ENCODE measurements around the gene BRCA1. TPM values are rescaled to one million over a fixed set of nuclear protein-coding genes. Genes with fewer than 3 reads are reported as not detected.
"Not testable (repeated sequence)": the region's sequence is repeated elsewhere in the genome, so short reads cannot be mapped to it uniquely, and the experiment has no call there.

BRCA1 gene
- total RNA-seq, 2 experiments from 2014 or later, result 1.2 to 1.3 TPM

- no peak overlapping the region for H3K27ac Mint-ChIP-seq
- no peaks in the 10 kb centered on the region for H3K36me3 Mint-ChIP-seq (ENCODE audit: low read depth)
- no peaks in the 10 kb centered on the region for H3K9me3 Mint-ChIP-seq
- POLR2A ChIA-PET, result no interaction called here
- H3K4me1 Mint-ChIP-seq (ENCODE audit: low read depth), result no peaks in the 10 kb centered on the region
- Histone ChIP-seq H3K4me1 (ENCODE audit: insufficient read depth, low read length) (no peaks in the 10 kb centered on the region), H3K4me3 (ENCODE audit: low read length) (no peak overlapping the region), H3K27me3 (ENCODE audit: control insufficient read depth in 1 of 2, insufficient read depth in 2 of 2, low read length in 2 of 2) (no peaks in the 10 kb centered on the region), H3K9me3 (ENCODE audit: control insufficient read depth in 1 of 2, insufficient read depth in 1 of 2, low read length in 2 of 2) (no peaks in the 10 kb centered on the region), H3K36me3 (ENCODE audit: insufficient read depth, low read length) (no peaks in the 10 kb centered on the region), H3K27ac (ENCODE audit: low read depth in 1 of 2, low read length in 2 of 2) (no peak overlapping the region)
- intact Hi-C loops (cut with DNase I, micrococcal nuclease), result no loop called here
- no peaks in the 10 kb centered on the region for H3K27me3 Mint-ChIP-seq
- TF ChIP-seq, protein P1, sequence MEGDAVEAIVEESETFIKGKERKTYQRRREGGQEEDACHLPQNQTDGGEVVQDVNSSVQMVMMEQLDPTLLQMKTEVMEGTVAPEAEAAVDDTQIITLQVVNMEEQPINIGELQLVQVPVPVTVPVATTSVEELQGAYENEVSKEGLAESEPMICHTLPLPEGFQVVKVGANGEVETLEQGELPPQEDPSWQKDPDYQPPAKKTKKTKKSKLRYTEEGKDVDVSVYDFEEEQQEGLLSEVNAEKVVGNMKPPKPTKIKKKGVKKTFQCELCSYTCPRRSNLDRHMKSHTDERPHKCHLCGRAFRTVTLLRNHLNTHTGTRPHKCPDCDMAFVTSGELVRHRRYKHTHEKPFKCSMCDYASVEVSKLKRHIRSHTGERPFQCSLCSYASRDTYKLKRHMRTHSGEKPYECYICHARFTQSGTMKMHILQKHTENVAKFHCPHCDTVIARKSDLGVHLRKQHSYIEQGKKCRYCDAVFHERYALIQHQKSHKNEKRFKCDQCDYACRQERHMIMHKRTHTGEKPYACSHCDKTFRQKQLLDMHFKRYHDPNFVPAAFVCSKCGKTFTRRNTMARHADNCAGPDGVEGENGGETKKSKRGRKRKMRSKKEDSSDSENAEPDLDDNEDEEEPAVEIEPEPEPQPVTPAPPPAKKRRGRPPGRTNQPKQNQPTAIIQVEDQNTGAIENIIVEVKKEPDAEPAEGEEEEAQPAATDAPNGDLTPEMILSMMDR (IDR thresholded peaks at IDR 0.05), result no peak
- no peak for DNase-seq
- H3K4me3 Mint-ChIP-seq, result no peak overlapping the region
- ATAC-seq (ENCODE audit: poor library complexity), result no peak
- CTCF ChIA-PET, result no interaction called here
Measured at GRCh38 chr17:43104665-43105064, 20.5 kb downstream of the BRCA1 start.

DNA sequence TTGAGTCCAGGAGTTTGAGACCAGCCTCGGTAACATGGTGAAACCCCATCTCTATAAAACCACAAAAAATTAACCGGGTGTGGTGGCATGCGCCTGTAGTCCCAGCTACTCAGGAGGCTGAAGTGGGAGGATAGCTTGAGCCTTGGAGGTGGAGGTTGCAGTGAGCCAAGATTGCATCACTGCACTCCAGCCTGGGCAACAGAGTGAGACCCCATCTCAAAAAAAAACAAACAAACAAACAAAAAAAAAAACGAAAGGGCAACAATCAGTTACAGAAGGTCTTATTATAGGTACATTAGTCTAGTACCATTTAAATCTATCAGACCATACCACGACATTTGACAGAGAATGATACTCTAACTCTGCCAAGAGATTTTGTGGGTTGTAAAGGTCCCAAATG is 29.8 kb downstream of the BRCA1 start:
- ATAC-seq (ENCODE audit: poor library complexity); H3K36me3 ChIP-seq (ENCODE audit: insufficient read depth, low read length); H3K27me3 ChIP-seq (ENCODE audit: control insufficient read depth in 1 of 2, insufficient read depth in 2 of 2, low read length in 2 of 2); H3K9me3 ChIP-seq (ENCODE audit: control insufficient read depth in 1 of 2, insufficient read depth in 1 of 2, low read length in 2 of 2); H3K4me3 Mint-ChIP-seq; H3K36me3 Mint-ChIP-seq (ENCODE audit: low read depth); intact Hi-C loops (cut with DNase I, micrococcal nuclease); H3K9me3 Mint-ChIP-seq; H3K4me1 Mint-ChIP-seq (ENCODE audit: low read depth); POLR2A ChIA-PET; H3K27ac ChIP-seq (ENCODE audit: low read depth in 1 of 2, low read length in 2 of 2); H3K4me1 ChIP-seq (ENCODE audit: insufficient read depth, low read length); H3K4me3 ChIP-seq (ENCODE audit: low read length); DNase-seq; H3K27ac Mint-ChIP-seq; H3K27me3 Mint-ChIP-seq; CTCF ChIA-PET: not testable (repeated sequence)

DNA sequence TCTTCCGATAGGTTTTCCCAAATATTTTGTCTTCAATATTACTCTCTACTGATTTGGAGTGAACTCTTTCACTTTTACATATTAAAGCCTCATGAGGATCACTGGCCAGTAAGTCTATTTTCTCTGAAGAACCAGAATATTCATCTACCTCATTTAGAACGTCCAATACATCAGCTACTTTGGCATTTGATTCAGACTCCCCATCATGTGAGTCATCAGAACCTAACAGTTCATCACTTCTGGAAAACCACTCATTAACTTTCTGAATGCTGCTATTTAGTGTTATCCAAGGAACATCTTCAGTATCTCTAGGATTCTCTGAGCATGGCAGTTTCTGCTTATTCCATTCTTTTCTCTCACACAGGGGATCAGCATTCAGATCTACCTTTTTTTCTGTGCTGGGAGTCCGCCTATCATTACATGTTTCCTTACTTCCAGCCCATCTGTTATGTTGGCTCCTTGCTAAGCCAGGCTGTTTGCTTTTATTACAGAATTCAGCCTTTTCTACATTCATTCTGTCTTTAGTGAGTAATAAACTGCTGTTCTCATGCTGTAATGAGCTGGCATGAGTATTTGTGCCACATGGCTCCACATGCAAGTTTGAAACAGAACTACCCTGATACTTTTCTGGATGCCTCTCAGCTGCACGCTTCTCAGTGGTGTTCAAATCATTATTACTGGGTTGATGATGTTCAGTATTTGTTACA is 30.9 kb downstream of the BRCA1 start:
- no peaks in the 10 kb centered on the region for H3K27me3 ChIP-seq (ENCODE audit: control insufficient read depth in 1 of 2, insufficient read depth in 2 of 2, low read length in 2 of 2)
- ChIA-PET CTCF (no interaction called here), POLR2A (no interaction called here)
- Mint-ChIP-seq H3K27me3 (no peaks in the 10 kb centered on the region), H3K27ac (no peak overlapping the region), H3K4me3 (no peak overlapping the region), H3K9me3 (no peaks in the 10 kb centered on the region), H3K4me1 (ENCODE audit: low read depth) (no peaks in the 10 kb centered on the region), H3K36me3 (ENCODE audit: low read depth) (no peaks in the 10 kb centered on the region)
- ATAC-seq (ENCODE audit: poor library complexity) (no peak), DNase-seq (no peak)
- TF ChIP-seq, protein P1 (IDR thresholded peaks at IDR 0.05), result no peak
- no peaks in the 10 kb centered on the region for H3K9me3 ChIP-seq (ENCODE audit: control insufficient read depth in 1 of 2, insufficient read depth in 1 of 2, low read length in 2 of 2)
- H3K27ac ChIP-seq (ENCODE audit: low read depth in 1 of 2, low read length in 2 of 2), result no peak overlapping the region
- H3K4me3 ChIP-seq (ENCODE audit: low read length), result no peak overlapping the region
- no peaks in the 10 kb centered on the region for H3K36me3 ChIP-seq (ENCODE audit: insufficient read depth, low read length)
- no peaks in the 10 kb centered on the region for H3K4me1 ChIP-seq (ENCODE audit: insufficient read depth, low read length)
- intact Hi-C loops (cut with DNase I, micrococcal nuclease), result no loop called here

- ChIA-PET POLR2A (no interaction called here), CTCF (no interaction called here)
- ATAC-seq (ENCODE audit: poor library complexity) (no peak), DNase-seq (no peak)
- H3K36me3 ChIP-seq (ENCODE audit: insufficient read depth, low read length), result no peaks in the 10 kb centered on the region
- H3K9me3 ChIP-seq (ENCODE audit: control insufficient read depth in 1 of 2, insufficient read depth in 1 of 2, low read length in 2 of 2), result no peaks in the 10 kb centered on the region
- Mint-ChIP-seq H3K9me3 (no peaks in the 10 kb centered on the region), H3K36me3 (ENCODE audit: low read depth) (no peaks in the 10 kb centered on the region), H3K4me3 (no peak overlapping the region), H3K27ac (no peak overlapping the region), H3K27me3 (no peaks in the 10 kb centered on the region), H3K4me1 (ENCODE audit: low read depth) (no peaks in the 10 kb centered on the region)
- no peaks in the 10 kb centered on the region for H3K27me3 ChIP-seq (ENCODE audit: control insufficient read depth in 1 of 2, insufficient read depth in 2 of 2, low read length in 2 of 2)
- H3K4me3 ChIP-seq (ENCODE audit: low read length), result no peak overlapping the region
- no peak overlapping the region for H3K27ac ChIP-seq (ENCODE audit: low read depth in 1 of 2, low read length in 2 of 2)
- TF ChIP-seq, protein P1 (IDR thresholded peaks at IDR 0.05), result no peak
- intact Hi-C loops (cut with DNase I, micrococcal nuclease), result no loop called here
- H3K4me1 ChIP-seq (ENCODE audit: insufficient read depth, low read length), result no peaks in the 10 kb centered on the region
Measured at GRCh38 chr17:43092901-43093300, 32.3 kb downstream of the BRCA1 start.

Measured in CD4-positive, alpha-beta T cell (primary cell).